GM21786 (cell line): Measurements from ENCODE around the gene LRP6.
"Not testable (repeated sequence)": the region's sequence is repeated elsewhere in the genome, so short reads cannot be mapped to it uniquely, and the experiment has no call there.

Source experiments
- ATAC-seq: cut with Tn5 transposase; IDR thresholded peaks from one replicate; pipeline ENCODE4 v1.9.1; 2021; ENCODE audit not compliant: unreplicated experiment

The LRP6 gene

GRCh38 chr12:12127304-12127703 lies 139.5 kb downstream of the LRP6 start:
- ATAC-seq = no peak

DNA sequence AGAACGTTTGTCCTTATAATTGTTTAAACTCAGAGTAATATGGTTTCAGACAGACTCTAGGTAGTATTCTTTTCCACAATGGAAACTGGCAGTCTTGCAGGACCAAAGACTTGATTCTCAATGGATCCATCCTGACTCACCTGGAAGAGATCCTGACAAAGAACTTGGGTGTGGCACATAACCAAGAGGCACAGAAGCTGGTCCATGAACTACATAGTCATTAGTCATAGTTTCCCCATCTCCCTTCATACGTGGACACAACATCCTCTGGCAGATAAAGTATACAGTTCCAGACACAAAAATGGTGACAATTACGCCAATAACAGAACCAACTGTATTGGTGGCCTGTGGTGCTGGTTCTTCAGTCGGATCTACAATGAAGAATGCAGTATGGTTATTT lies 140.3 kb downstream of the LRP6 start:
- no peak for ATAC-seq

DNA sequence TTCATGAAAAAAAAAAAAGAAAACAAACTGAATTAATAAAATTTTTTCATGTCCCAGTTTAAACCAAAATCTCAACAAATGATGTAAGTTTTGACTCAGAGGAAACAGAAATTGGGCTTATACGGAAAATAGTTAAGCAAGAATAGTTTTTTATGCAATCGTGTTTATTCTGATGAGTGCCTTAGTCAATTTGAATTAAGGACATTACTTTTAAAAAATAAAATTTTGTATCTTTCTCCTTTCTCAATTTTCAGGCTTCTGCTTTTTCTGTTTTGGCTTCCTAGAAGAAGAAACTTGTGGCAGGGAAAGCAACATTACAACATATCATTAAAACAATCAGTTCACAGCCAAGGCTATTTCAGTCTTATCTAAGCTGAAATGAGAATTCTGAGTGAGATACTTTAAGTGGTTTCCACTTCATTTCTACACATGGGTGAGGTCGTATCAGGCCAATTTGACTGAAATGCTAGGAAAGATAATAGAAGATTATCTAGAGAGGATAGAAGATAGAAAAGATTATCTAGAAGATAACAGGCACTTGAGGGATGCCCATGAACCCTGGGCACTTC lies 143.7 kb downstream of the LRP6 start:
- ATAC-seq = no peak

DNA sequence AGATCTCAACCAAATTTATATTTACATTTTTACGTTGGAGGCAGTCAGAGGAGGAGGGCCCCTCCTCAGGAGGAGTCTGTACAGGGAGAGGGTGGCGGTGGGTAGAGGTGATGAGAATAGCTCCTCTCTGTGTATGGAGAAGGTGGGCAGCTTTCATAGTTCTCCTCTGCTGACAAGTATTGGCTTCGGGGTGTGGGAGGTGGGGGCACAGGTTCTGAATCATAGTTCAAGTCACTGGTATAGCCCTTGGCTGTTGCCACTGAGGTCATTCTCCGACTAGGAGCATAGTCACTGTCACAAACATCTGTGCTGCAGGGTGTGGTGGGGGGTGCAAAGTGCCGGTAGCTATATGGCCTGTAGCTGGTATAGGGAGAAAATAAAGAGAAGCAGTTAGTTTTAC lies 145.8 kb downstream of the LRP6 start:
- no peak for ATAC-seq

- ATAC-seq = no peak
These were observed 150.2 kb downstream of the LRP6 start for GRCh38 chr12:12116677-12117076.

DNA sequence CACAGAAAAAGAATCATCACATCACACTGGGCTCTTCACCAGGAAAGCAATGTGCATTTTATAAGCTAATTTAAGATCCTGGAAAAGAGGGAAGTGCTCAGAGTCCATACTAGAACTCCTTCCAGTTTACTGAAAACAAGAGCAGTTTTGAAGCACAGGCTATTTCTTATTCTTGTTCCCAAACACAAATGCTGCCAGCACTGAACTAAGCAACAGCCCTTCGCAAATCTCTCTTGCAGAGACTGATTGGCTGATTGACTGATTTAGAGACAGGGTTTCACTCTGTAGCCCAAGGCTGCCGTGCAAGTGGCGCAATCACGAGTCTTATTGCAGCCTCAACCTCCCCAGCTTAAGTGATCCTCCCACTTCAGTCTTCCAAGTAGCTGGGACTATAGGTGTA lies 151.3 kb downstream of the LRP6 start:
- ATAC-seq = no peak

DNA sequence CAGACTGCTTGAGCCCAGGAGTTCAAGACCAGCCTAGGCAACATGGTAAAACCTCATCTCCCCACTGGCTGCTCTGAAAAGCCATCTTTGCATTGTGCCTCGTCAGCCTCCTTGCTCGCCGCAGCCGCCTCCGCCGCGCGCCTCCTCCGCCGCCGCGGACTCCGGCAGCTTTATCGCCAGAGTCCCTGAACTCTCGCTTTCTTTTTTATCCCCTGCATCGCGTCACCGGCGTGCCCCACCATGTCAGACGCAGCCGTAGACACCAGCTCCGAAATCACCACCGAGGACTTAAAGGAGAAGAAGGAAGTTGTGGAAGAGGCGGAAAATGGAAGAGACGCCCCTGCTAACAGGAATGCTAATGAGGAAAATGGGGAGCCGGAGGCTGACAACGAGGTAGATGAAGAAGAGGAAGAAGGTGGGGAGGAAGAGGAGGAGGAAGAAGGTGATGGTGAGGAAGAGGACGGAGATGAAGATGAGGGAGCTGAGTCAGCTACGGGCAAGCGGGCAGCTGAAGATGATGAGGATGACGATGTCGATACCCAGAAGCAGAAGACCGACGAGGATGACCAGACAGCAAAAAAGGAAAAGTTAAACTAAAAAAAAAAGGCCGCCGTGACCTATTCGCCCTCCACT lies 155.8 kb downstream of the LRP6 start:
- ATAC-seq = not testable (repeated sequence)

- ATAC-seq = no peak
These were observed 158.3 kb downstream of the LRP6 start for GRCh38 chr12:12108441-12109058.

GRCh38 chr12:12107678-12108077 lies 159.2 kb downstream of the LRP6 start:
- no peak for ATAC-seq

DNA sequence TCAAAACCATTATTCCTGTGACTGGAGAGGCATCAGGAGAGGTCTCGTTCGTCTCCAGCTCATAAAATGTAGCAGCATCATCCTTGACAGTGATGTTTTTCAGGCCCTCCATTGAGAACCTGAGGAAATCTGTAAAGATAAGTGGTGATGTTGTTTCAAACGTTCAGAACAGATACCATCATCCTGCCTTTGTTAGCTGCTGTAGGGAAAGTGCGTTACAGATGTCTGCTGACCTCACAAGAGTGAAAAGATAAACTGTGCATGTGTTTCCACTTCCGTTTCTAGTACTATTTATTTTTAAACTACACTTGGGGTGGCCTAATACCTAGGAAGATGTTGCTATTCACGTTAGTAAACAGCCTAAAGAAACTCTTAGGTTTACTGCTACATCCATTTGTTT lies 167.7 kb downstream of the LRP6 start:
- ATAC-seq = no peak

DNA sequence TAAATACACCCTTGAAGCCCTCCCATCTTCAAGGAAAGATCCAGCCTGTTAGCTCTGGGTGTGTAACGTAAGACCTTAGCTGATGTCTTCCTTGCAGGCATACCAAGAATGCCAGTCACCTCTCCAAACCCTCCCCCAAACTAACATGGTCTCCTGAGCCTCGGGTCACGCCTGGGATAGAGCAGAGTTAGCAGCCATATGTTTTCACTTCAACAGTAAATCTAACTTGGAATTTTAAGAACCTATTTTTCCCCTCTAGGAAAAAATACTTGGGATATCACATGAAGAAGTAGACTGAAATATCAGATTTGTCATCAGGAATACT lies 168.2 kb downstream of the LRP6 start:
- ATAC-seq = no peak

- no peak for ATAC-seq
These were observed 168.8 kb downstream of the LRP6 start for GRCh38 chr12:12097891-12098690.

DNA sequence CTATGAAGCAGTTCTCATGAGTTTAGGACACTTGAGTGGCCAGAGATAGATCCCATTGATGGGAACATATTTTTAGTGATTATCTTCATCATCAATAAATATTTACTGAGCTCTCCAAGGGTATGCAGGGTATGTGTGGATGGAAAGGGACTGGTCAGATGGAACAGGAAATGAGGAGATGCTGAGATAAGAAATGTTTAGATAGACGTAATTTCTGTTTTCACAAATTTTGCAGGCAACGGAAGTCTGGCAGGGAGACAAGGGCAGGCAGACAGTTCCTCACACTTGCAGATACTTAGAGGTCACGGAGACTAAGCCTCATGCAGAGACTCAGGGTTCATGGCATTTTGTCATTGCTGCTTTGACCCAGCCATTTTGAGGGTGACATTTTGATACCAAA lies 171.8 kb downstream of the LRP6 start:
- ATAC-seq = no peak

GRCh38 chr12:12094481-12094880 lies 172.4 kb downstream of the LRP6 start:
- ATAC-seq = no peak

DNA sequence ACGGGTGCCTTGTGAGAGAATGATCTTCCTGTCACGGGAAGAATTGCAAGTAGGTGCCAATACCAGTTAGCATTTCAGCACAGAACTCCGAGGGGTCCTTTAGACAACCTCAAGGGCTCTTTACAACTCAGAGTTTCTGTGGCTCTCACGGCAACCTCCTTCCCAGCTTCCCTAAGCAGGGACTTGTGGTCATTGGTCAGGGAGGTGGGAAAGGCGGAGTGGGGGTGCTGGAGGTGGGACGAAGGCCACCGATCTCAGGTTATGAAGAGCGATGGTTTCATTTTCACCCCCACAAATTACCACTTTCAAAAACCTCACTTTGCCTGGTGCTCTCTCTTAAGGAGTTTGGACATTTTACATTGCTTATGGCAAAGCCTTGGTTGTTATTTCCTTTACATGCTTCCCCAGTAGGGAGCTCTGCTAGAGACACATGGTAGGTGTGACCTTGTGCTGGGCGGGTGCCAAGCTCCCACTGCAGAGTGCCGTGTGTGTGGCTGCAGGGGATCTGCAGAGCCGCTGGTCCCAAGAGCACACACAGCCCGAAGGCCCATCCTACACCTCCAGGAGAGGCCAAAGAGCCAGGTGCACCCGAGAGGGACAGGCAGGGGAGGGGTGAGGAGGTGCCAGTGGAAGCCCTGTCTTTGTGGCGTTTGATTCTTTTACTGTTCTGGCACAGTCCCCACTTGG lies 174.7 kb downstream of the LRP6 start:
- no peak for ATAC-seq

GRCh38 chr12:12091071-12091470 lies 175.8 kb downstream of the LRP6 start:
- ATAC-seq = no peak

DNA sequence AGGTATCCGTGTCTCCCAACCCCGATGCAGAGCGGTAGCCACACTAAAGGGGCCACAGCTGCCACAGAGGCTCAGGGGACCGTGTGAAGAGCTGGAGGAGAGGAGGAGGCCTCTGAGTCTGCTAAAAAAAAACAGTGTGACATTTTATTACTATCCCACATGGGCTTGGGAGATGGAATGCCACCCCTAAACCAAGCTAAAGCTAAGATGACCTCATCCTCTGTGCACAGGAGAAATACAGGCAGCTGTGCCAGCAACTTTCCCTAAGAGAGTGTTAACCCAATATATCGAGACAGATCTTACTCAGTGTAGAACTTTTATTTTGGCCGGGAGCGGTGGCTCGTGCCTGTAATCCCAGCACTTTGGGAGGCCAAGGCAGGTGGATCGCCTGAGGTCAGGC lies 178.1 kb downstream of the LRP6 start:
- ATAC-seq = no peak

DNA sequence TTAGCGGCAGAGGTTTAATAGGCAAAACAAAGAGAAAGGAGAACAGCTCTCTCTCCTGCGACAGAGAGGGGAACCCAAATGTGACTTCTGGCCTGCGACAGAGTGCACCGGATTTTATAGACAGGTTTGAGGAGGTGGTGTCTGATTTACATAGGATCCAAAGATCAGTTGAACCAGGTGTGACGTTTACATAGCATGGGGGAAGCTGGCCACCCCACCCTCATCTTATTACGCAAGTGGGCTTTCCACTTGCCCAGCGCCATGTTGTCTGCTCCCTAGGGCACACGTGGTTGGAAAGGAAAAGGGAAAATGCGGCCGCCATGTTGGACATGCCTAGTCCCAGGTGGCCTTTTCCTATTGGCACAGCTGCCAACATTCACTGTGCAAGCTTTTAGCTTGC lies 178.7 kb downstream of the LRP6 start:
- ATAC-seq = no peak

GRCh38 chr12:12087693-12088034 lies 179.2 kb downstream of the LRP6 start:
- no peak for ATAC-seq

GRCh38 chr12:12086973-12087692 lies 179.7 kb downstream of the LRP6 start:
- ATAC-seq = no peak

DNA sequence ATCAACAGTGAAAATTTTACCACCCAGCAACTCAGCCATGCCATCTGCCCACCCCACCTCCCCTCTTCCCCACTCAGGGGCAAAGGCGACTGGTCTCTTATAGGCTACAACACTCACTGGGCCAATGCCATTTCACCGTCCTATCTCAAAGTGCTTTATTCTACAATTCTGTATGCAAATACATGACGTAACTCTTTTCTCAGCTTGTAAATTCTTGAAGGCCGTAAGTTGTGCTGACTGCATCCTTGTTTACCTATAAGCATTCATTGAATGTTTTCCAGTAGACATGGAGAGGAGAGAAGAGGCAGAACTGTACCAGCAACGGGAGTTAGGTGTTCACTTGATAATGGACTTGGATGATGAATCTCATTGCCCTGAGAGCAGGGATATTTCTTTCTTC lies 180.5 kb downstream of the LRP6 start:
- no peak for ATAC-seq
